ENCODE data around the gene IQCN.
A peak's percentile ranks its signal among the peaks of the same experiment; 100 is the strongest.

IQCN gene

DNA sequence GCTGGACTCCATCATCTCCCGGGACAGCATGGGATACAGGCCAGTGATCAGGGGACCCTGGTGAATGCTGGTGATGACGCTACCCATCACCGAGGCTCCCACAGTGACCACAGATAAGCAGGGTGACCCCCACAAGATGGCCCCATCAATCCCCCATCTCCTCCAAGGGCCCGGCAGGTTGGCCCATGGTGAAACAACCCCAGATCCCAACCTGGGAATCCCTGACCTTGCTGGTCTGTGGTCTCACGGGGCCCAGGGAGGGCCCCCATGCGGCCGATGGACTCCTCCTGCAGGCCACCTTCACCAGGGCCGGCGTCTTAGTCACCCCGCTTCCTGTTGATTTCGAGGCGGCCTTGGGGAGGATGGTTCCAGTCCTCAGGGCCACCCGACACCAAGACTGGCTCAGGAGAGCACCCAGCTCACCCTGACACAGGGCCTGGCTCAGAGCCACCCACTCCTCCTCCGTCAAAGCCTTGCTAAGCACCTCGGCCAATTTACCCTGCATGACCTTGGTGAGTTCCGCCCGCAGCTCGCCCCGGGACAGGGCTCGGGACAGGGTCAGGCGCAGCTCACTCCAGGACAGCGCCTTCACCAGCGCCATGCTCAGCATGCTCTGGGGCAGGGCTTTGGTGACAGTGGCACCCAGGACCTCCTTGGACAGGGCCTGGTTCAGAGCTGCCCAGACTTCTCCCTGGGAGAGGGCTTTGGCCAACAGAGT, 10.0 kb downstream of the IQCN start:
- Histone ChIP-seq H3K9me3 (ENCODE audit: control insufficient read depth, insufficient read depth, low read depth, low read length) (no peaks in the 10 kb centered on the region), H3K27ac (ENCODE audit: extremely low read depth, low read depth, low read length) (no peak overlapping the region), H3K4me1 (ENCODE audit: control insufficient read depth, insufficient read depth, low read length) (no peaks in the 10 kb centered on the region), H3K36me3 (ENCODE audit: control insufficient read depth in 2 of 2, insufficient read depth in 1 of 2, low read length in 2 of 2) (no peaks in the 10 kb centered on the region), H3K4me3 (ENCODE audit: low read depth, low read length) (no peak overlapping the region)
- ChIA-PET CTCF (interaction anchor here (0.7 to 0.8 kb wide), 2 partner anchors 125 to 201 kb away, joined by 3 to 4 read pairs; no protein-coding TSS in a partner anchor), POLR2A (no interaction called here)
- no peak for TF ChIP-seq IKZF3 (tag by site-specific recombination; IDR thresholded peaks at IDR 0.05)
- TF ChIP-seq ZNF670 (tag by site-specific recombination; IDR thresholded peaks at IDR 0.05; ENCODE audit: low read depth): no peak
- no peak for TF ChIP-seq ZBTB21 (tag by site-specific recombination; IDR thresholded peaks at IDR 0.05)
- TF ChIP-seq ZNF830 (tag by site-specific recombination; IDR thresholded peaks at IDR 0.05; ENCODE audit: low read depth): no peak
- TF ChIP-seq REPIN1 (tag by site-specific recombination; IDR thresholded peaks at IDR 0.05; ENCODE audit: low read depth): no peak
- no peak for TF ChIP-seq ZNF843 (tag by site-specific recombination; IDR thresholded peaks at IDR 0.05)
- TF ChIP-seq SETDB1 (IDR thresholded peaks at IDR 0.05; ENCODE audit: insufficient read length, low read length): no peak
- TF ChIP-seq ZNF311 (tag by site-specific recombination; IDR thresholded peaks at IDR 0.05; ENCODE audit: borderline replicate concordance): no peak
- no peak for TF ChIP-seq ZNF23 (tag by site-specific recombination; IDR thresholded peaks at IDR 0.05; ENCODE audit: borderline replicate concordance)
- no peak for TF ChIP-seq MYNN (tag by site-specific recombination; IDR thresholded peaks at IDR 0.05; ENCODE audit: borderline replicate concordance)
- TF ChIP-seq ZNF560 (tag by site-specific recombination; IDR thresholded peaks at IDR 0.05; ENCODE audit: borderline replicate concordance): no peak
- TF ChIP-seq GLI2 (tag by site-specific recombination; IDR thresholded peaks at IDR 0.05; ENCODE audit: borderline replicate concordance, low read depth): no peak

- H3K27ac ChIP-seq (ENCODE audit: extremely low read depth, low read depth, low read length): no peak overlapping the region
- H3K9me3 ChIP-seq (ENCODE audit: control insufficient read depth, insufficient read depth, low read depth, low read length): no peaks in the 10 kb centered on the region
- no peak overlapping the region for H3K4me3 ChIP-seq (ENCODE audit: low read depth, low read length)
- ChIA-PET POLR2A (interaction anchor here (0.9 kb wide), 1 partner anchor 18 kb away, joined by 4 read pairs; the partner anchor contains the start of gene JUND), CTCF (interaction anchor here (0.6 to 1.6 kb wide), 6 partner anchors 9 to 125 kb away, joined by 3 to 5 read pairs (median 3); no protein-coding TSS in a partner anchor)
- no peaks in the 10 kb centered on the region for H3K4me1 ChIP-seq (ENCODE audit: control insufficient read depth, insufficient read depth, low read length)
- peak; percentile 63; the same call in 1 of the 2 replicates for TF ChIP-seq PRDM4 (tag by site-specific recombination; IDR thresholded peaks at IDR 0.05)
- TF ChIP-seq ZNF184 (tag by site-specific recombination; IDR thresholded peaks at IDR 0.05): no peak
- no peaks in the 10 kb centered on the region for H3K36me3 ChIP-seq (ENCODE audit: control insufficient read depth in 2 of 2, insufficient read depth in 1 of 2, low read length in 2 of 2)
Measured at GRCh38 chr19:18263324-18264136, 10.7 kb downstream of the IQCN start.

- no peak overlapping the region for H3K27ac ChIP-seq (ENCODE audit: extremely low read depth, low read depth, low read length)
- no peaks in the 10 kb centered on the region for H3K4me1 ChIP-seq (ENCODE audit: control insufficient read depth, insufficient read depth, low read length)
- ChIA-PET POLR2A (interaction anchor here (0.9 kb wide), 1 partner anchor 18 kb away, joined by 4 read pairs; the partner anchor contains the start of gene JUND), CTCF (interaction anchor here (0.6 to 1.6 kb wide), 6 partner anchors 9 to 150 kb away, joined by 3 to 5 read pairs (median 3); no protein-coding TSS in a partner anchor)
- H3K4me3 ChIP-seq (ENCODE audit: low read depth, low read length): no peak overlapping the region
- no peaks in the 10 kb centered on the region for H3K36me3 ChIP-seq (ENCODE audit: control insufficient read depth in 2 of 2, insufficient read depth in 1 of 2, low read length in 2 of 2)
- H3K9me3 ChIP-seq (ENCODE audit: control insufficient read depth, insufficient read depth, low read depth, low read length): no peaks in the 10 kb centered on the region
- TF ChIP-seq MEIS1 (CRISPR knock-in tag; IDR thresholded peaks at IDR 0.05; ENCODE audit: borderline replicate concordance) (no peak), ZNF830 (tag by site-specific recombination; IDR thresholded peaks at IDR 0.05; ENCODE audit: low read depth) (no peak), ZNF76 (tag by site-specific recombination; IDR thresholded peaks at IDR 0.05; ENCODE audit: borderline replicate concordance, low read depth) (no peak), ZSCAN4 (tag by site-specific recombination; IDR thresholded peaks at IDR 0.05) (no peak), ZNF501 (tag by site-specific recombination; IDR thresholded peaks at IDR 0.05) (no peak), ZNF214 (tag by site-specific recombination; IDR thresholded peaks at IDR 0.05; ENCODE audit: borderline replicate concordance) (no peak), IKZF3 (tag by site-specific recombination; IDR thresholded peaks at IDR 0.05) (no peak), ZBTB49 (tag by site-specific recombination; IDR thresholded peaks at IDR 0.05; ENCODE audit: low read depth) (no peak)
- TF ChIP-seq, protein P1, sequence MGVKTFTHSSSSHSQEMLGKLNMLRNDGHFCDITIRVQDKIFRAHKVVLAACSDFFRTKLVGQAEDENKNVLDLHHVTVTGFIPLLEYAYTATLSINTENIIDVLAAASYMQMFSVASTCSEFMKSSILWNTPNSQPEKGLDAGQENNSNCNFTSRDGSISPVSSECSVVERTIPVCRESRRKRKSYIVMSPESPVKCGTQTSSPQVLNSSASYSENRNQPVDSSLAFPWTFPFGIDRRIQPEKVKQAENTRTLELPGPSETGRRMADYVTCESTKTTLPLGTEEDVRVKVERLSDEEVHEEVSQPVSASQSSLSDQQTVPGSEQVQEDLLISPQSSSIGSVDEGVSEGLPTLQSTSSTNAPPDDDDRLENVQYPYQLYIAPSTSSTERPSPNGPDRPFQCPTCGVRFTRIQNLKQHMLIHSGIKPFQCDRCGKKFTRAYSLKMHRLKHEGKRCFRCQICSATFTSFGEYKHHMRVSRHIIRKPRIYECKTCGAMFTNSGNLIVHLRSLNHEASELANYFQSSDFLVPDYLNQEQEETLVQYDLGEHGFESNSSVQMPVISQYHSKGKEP (tag by site-specific recombination; IDR thresholded peaks at IDR 0.05): no peak
Measured at GRCh38 chr19:18262917-18263316, 11.3 kb downstream of the IQCN start.
